ENCODE measurements around the gene SPATA33.
"Not testable (repeated sequence)": the region's sequence is repeated elsewhere in the genome, so short reads cannot be mapped to it uniquely, and the experiment has no call there.

SPATA33 gene

GRCh38 chr16:89667000-89667399 lies 9.4 kb downstream of the SPATA33 start:
- DNase-seq, result peak in 2 of 3 donors; percentile 17 to 44

GRCh38 chr16:89667633-89668032 lies 10.0 kb downstream of the SPATA33 start:
- no peak for DNase-seq

GRCh38 chr16:89668790-89669158 lies 11.1 kb downstream of the SPATA33 start:
- DNase-seq, result no peak

- no peak for DNase-seq
Observed at GRCh38 chr16:89669755-89670154, 12.1 kb downstream of the SPATA33 start.

GRCh38 chr16:89670496-89671431 lies 13.1 kb downstream of the SPATA33 start:
- peak in 2 of 3 donors; percentile 24 to 45 for DNase-seq

GRCh38 chr16:89671565-89671964 lies 13.9 kb downstream of the SPATA33 start:
- DNase-seq, result not testable (repeated sequence)

GRCh38 chr16:89672177-89672941 lies 14.7 kb downstream of the SPATA33 start:
- no peak for DNase-seq

- no peak for DNase-seq
Observed at GRCh38 chr16:89678258-89678657, 20.6 kb downstream of the SPATA33 start.

- DNase-seq, result no peak
Observed at GRCh38 chr16:89685916-89686315, 28.3 kb downstream of the SPATA33 start.

- DNase-seq, result peak; percentile 94 to 98 (median 94)
Observed at GRCh38 chr16:89686520-89687091, 29.0 kb downstream of the SPATA33 start, which contains the start of gene CDK10. CDK10 (plus strand) TSS chr16:89686689; CDS start chr16:89686711, 22 bp downstream.

GRCh38 chr16:89687092-89687940 lies 29.7 kb downstream of the SPATA33 start:
- DNase-seq, result peak in 1 of 3 donors; percentile 21

GRCh38 chr16:89688395-89688794 lies 30.8 kb downstream of the SPATA33 start:
- no peak for DNase-seq

- no peak for DNase-seq
Observed at GRCh38 chr16:89689142-89689541, 31.5 kb downstream of the SPATA33 start.

GRCh38 chr16:89689621-89690020 lies 32.0 kb downstream of the SPATA33 start:
- DNase-seq, result not testable (repeated sequence)

- DNase-seq, result peak in 1 of 3 donors; percentile 9
Observed at GRCh38 chr16:89690392-89690901, 32.8 kb downstream of the SPATA33 start.

- peak in 1 of 3 donors; percentile 4 for DNase-seq
Observed at GRCh38 chr16:89691231-89691985, 33.8 kb downstream of the SPATA33 start.

- DNase-seq, result no peak
Observed at GRCh38 chr16:89691986-89692569, 34.4 kb downstream of the SPATA33 start.

- no peak for DNase-seq
Observed at GRCh38 chr16:89693289-89693731, 35.7 kb downstream of the SPATA33 start.

- DNase-seq, result no peak
Observed at GRCh38 chr16:89693931-89694783, 36.5 kb downstream of the SPATA33 start.

- DNase-seq, result not testable (repeated sequence)
Observed at GRCh38 chr16:89694784-89695085, 37.1 kb downstream of the SPATA33 start.

All from suppressor macrophage treated with lipopolysaccharide for 1 hour (primary cell).